Liver (tissue), 3 donors: ENCODE measurements around the gene EGF.

Source experiments
- CTCF ChIP-seq: fragments of 150-350 bp; IDR thresholded peaks from 2 replicates; pipeline ENCODE4 v1.5.1; 2017; ENCODE audit warnings: improper control_type of control experiment, low read depth, low read length; ENCODE audit not compliant: missing input control
- RAD21 ChIP-seq, 2 donors: IDR thresholded peaks; 2 replicates each; pipeline ENCODE4 v1.6.1; 2016; ENCODE audit warnings: antibody characterized with exemption in 2 of 2, mild to moderate bottlenecking in 2 of 2
- SP1 ChIP-seq: IDR thresholded peaks from 2 replicates; pipeline ENCODE4 v1.6.1; 2018; ENCODE audit warnings: antibody characterized with exemption, mild to moderate bottlenecking
- YY1 ChIP-seq: IDR thresholded peaks from 2 replicates; pipeline ENCODE4 v1.6.1; 2016; ENCODE audit warnings: antibody characterized with exemption, mild to moderate bottlenecking
- donor health status: healthy.
- donor health status: healthy.

GRCh38 chr4:110010797-110011196 is 98.1 kb downstream of the EGF start:
- no peak for TF ChIP-seq CTCF
- TF ChIP-seq YY1, result no peak
- no peak for TF ChIP-seq RAD21 (IDR thresholded peaks at IDR 0.05)
- no peak for TF ChIP-seq SP1
